GM19397 (cell line): ENCODE data around the gene NTRK1.

Experiments
- ATAC-seq: cut with Tn5 transposase; IDR thresholded peaks from one replicate; pipeline ENCODE4 v1.9.1; 2021; ENCODE audit warnings: mild to moderate bottlenecking, moderate library complexity; ENCODE audit not compliant: unreplicated experiment

The NTRK1 gene

GRCh38 chr1:156929596-156930238 lies 69.1 kb downstream of the NTRK1 start:
- no peak for ATAC-seq

- no peak for ATAC-seq
Measured at GRCh38 chr1:156930483-156930882, 69.8 kb downstream of the NTRK1 start.
